NCI-H2171 (cell line): Measurements from ENCODE around the gene IL19.

ENCODE experiments used
- DNase-seq: peaks from one replicate; lab custom pipeline; 2025; lab: John Stamatoyannopoulos, UW

The IL19 gene

DNA sequence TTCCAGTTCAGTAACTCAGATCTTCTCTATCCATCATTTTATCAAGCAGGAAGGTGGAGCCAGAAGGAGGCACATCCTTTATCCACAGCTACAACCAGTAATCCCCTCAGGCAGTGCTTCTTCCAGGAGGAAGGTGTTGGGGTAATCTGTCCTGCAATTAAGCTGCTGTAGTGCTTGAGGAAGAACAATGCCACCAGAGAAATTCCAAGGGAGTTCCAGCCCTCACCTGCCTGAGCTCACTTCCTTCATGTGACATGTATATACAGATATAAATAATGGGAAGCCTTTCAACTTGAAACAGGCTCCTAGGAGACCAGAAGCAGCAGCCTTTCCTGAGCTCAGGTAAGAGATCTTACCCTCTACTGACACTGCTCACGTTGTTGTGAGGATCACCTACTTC lies 92.7 kb downstream of the IL19 start:
- DNase-seq: no peak

DNA sequence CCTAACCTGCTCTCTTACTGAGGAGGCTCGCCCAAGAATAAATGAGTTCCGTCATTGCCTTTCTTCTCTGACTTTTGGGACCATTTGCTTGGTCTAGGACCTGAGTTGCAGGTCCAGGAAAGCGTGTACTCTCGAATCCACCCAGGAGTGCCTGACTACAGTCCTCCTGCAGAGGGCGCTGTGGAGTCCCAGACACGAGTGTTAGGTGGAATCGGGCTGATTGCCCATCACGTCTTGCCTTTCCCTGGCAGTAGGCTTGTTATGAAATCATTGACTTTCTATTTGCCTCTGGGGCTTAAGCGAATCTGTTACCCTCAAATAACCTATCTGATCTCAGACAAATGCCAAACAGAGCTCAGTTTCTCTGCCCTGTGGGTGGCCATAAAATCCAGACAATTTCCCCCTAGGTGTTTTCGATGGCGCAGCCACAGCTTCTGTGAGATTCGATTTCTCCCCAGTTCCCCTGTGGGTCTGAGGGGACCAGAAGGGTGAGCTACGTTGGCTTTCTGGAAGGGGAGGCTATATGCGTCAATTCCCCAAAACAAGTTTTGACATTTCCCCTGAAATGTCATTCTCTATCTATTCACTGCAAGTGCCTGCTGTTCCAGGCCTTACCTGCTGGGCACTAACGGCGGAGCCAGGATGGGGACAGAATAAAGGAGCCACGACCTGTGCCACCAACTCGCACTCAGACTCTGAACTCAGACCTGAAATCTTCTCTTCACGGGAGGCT lies 94.5 kb downstream of the IL19 start, which contains the start of gene IL20:
Gene IL20 (plus strand): TSS at position 685 of the 733 bp plus-strand sequence. CDS start 230 bp downstream, outside the sequence.
- DNase-seq: peak; percentile 7

DNA sequence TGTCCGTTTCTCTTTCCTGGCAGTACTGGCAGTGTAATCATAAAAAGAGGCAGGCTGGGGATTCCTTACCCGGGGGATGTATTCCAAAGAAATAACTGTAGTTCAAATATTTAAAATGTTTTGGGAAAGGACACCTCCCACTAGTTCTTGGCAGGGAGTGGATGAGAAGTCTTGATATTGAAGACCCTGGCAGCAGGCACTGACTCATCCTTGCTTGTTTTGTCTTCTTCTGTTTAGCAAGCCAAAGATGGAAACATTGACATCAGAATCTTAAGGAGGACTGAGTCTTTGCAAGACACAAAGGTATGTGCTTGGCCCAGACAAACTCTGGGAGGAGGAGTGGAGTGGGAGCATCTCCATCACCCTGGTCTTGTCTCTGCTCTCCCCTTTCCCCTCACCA lies 95.5 kb downstream of the IL19 start:
- no peak for DNase-seq

DNA sequence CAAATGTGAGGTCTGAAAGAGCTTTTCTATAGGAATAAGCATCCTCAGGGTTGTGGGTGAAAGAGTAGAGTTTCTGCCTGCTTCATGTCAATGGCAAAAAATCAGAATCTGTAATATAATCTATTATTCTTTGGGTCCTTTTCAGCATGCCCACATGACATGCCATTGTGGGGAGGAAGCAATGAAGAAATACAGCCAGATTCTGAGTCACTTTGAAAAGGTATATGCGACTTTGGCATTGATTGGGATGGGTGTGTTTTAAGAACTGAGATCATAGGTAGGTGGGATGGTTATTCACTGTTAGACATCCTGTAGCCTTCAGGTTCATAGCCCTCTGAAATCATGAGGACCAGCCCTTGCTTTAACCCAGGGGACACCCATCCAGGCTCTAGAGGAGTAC lies 96.7 kb downstream of the IL19 start:
- DNase-seq: no peak

DNA sequence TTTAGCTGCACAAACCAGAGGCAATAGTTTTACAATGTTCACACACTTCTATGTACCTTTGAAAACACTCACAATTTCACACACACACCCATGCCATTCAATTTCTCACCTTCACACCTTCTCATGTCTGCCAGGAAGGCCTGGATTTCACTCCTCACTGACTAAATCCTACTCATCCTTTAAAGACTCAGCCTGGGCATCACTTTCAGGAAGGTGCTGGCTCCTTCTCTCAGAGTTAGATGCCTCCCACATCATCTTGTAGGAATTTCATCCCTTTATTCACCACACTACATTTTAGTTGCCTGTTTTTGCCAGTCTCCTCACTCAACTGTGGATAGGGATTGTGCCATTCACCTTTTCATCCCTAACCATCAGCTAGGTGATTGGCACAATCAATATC lies 97.1 kb downstream of the IL19 start:
- no peak for DNase-seq

DNA sequence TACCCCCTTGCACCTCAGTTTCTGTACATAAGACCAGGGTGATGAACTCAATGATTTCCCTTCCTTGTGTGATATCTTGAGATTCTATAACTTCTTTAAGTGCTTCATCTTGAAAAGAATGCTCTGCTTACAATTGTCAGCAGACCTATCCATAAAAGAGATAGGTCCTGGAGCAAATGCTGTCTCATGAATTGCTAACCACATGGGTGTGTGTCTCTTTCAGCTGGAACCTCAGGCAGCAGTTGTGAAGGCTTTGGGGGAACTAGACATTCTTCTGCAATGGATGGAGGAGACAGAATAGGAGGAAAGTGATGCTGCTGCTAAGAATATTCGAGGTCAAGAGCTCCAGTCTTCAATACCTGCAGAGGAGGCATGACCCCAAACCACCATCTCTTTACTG lies 97.7 kb downstream of the IL19 start:
- DNase-seq: no peak

DNA sequence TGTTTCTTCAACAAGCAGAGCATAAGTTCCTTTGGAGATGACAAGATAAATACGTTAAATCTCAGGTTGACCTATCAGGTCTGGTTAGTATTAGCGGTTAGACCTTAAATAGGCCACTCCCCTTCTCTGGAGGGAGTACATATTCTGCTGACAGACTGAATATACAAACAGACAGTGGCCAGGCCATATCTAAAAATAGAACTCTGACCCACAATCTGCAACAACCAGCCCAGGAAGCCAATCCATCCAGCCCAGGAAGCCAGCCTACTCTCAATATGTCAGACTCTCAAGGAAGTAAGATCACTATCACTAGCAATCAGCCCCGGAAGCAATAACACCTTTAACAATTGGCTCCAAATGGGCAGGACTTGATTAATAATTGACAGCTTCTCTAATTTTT lies 101.6 kb downstream of the IL19 start:
- no peak for DNase-seq

DNA sequence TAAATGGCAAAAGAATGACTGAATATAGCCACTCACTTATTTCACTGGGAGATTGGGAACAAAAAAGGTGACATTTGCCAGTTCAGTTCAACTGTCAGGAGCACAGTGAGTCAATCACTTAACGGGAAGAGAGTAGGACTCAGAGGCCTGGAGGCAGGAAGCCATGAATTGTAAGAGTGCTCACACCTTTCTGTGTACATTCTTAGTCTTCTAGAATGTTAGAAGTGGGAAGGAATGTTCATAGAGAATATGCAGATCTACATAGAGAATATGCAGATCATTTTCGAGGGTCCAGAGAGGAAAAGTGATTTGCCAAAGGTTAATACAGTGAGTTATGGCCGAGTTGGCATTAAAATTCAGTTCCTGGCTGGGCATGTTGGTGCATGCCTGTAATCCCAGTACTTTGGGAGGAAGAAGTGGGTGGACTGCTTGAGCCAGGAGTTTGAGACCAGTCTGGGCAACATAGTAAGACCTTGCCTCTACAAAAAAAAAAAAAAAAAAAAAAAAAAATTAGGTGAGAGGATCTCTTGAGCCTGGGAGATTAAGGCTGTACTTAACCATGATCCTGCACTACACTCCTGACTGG lies 103.1 kb downstream of the IL19 start:
- DNase-seq: no peak

DNA sequence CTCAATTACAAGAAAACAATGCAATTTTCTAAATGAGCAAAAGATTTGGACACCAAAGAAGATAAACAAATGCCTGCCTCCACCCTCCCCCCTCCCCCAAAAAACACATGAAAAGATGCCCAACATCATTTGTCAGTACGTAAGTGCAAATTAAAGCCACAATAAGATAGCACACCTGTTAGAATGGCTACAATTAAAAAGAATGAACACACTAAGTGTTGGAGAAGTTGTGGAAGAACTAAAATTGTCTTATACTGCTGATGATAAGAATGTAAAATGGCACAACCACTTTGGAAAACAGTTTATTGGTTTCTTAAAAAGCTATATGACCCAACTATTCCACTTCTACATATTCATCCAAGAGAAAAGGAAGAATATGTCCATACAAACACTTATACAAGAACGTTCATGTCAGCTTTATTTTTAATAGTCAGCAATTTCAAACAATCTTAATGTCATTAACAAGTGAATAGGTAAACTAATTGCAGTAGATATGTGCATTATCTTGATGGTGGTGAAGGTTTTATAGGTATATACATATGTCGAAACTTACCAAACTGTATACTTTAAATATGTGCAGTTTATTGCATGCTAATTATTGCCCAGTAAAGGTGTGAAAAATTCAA lies 105.3 kb downstream of the IL19 start:
- DNase-seq: no peak

DNA sequence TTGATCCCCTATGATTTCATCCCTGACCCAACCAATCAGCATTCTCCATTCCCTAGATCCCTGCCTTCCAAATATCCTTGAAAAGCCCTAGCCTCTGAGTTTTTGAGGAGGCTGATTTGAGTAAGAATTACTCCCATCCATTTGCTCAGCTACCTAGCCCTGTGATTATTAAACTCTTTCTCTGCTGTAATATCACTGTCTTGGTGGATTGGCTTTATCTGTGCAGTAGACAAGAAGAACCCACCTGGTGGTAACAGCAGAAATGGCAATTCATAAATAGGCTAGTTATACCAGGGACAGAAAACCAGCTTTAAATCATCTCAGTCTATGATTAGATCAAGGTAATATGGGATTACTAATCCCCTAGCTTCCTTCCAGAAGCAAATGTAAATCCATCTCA lies 107.9 kb downstream of the IL19 start:
- no peak for DNase-seq

DNA sequence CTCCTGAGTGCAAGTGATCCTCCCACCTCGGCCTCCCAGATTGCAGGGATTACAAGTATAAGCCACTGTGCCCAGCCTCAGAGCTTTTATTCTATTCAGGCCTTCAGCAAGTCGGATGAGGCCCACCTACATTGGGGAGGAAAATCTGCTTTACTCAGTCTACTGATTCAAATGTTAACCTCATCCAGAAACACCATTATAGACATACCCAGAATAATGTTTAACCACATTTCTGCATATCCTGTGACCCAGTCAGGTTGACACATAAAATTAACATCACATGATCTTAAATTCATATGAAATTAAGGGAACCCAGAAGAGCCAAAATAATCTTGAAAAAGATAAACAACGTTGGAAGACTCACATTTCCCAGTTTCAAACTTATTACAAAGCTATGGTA lies 109.7 kb downstream of the IL19 start:
- no peak for DNase-seq

DNA sequence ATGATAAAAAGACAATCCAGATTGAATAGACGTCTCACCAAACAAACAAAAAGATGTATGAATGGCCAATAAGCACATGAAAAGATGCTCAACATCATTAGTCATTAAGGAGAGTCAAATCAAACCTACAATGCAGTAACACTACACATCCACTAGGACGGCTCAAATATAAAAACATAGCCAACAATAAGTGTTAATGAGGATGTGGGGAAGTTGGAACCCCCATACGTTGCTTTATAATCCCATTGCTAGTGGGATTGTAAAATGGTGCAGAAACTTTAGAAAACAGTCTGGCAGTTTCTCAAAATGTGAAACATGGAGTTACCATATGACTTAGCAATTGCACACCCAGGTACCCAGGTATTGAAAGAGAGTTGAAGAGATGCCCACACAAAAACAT lies 112.0 kb downstream of the IL19 start:
- DNase-seq: no peak

DNA sequence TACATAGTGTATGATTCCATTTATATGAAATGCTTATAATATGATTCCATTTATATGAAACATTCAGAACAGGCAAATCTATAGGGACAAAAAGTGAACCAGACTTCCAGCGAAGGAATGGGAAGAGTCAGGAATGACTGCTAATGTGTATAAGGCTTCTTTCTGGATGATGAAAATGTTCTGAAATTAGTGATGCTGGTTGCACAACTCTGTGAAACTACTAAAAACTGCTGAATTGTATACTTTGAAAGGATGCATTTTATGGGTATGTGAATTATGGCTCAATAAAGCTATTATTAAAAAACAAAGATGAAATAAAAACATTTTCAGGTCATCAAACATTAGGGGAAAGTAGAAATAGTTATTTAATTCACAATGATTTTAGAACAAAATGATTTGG lies 112.6 kb downstream of the IL19 start:
- no peak for DNase-seq

DNA sequence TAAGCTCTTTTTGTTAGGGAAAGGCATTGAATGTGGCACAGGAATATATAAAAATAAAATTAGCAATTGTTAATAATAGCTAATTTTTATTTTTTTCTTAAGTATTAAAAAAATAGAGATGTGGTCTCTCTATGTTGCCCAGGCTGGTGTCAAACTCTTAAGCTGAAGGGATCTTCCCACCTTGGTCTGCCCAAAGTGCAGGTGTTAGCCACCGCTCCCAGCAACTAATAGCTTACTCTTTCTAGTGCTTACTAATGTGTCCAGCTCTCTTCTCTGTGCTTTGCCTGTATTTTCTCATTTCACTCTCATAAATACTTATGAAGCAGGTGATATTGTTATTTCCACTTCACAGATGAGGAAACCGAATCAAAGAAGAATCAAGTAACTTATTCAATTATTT lies 113.3 kb downstream of the IL19 start:
- no peak for DNase-seq

DNA sequence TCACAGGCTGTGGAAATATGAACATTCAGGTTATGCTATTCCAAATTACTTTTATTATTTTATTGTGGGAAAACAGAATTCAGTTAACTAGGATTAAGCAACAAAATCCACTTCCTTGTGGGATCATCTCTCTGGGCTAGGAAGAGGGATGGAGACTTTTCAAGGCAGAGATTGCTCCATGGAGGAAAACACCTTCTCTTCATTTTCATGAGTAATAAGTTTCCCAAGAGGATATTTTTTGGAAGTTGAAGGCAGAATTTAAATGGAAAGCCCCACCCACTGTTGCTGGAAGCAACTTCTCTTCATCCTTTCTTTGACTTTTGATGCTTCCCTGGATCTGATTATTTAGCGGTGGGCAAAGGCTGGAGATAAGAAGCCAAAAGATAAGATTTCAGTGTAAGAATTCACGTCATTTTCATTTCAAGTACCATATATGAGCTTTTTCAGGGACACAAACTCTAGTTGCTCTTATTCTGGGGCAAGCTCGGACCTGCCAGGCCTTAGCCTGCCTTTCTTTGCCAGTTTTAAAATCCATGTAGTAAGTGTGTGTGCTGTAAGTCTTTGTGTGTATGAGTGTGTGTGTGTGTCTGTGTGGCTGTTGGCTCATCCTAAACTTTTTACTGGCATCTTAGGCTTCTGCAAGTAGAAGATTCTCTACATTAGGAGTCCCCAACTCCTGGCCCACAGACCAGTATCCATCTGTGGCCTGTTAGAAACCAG lies 114.9 kb downstream of the IL19 start:
- no peak for DNase-seq

DNA sequence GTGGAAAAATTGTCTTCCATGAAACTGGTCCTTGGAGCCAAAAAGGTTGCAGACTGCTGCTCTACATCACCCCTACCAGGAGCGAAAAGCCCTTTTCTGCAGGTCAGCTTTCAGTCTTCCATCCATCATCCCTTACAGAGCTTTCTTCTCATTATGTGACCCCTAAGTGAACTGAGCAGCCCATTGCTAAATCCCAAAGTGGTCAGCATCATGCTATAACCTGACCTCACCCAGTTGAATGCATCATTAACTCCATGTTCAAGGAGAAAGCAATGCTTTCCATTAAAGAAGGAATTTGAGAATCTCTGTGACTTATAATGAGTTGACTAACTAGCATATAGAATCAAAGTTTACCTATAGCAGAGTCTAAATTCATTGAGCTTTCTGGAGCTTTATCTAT lies 116.3 kb downstream of the IL19 start:
- no peak for DNase-seq

DNA sequence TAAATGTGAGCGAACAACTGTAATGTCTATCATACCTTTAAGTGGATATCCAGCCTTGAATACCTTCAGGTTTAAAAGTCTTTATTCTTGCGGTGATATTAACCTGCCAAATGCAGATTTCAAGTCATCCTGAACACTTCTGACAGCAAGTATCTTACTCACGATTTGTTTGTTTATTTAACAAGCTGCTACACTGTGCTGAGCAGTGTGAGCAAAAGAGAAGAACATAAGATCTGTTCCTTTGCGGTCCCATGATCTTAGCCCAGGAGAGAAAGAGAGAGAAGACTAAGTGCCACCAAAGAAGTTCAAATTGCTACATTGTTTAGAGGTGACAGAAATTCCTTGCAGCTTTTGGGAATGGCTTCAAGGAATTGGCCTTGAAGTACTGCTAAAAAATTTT lies 117.1 kb downstream of the IL19 start:
- no peak for DNase-seq

DNA sequence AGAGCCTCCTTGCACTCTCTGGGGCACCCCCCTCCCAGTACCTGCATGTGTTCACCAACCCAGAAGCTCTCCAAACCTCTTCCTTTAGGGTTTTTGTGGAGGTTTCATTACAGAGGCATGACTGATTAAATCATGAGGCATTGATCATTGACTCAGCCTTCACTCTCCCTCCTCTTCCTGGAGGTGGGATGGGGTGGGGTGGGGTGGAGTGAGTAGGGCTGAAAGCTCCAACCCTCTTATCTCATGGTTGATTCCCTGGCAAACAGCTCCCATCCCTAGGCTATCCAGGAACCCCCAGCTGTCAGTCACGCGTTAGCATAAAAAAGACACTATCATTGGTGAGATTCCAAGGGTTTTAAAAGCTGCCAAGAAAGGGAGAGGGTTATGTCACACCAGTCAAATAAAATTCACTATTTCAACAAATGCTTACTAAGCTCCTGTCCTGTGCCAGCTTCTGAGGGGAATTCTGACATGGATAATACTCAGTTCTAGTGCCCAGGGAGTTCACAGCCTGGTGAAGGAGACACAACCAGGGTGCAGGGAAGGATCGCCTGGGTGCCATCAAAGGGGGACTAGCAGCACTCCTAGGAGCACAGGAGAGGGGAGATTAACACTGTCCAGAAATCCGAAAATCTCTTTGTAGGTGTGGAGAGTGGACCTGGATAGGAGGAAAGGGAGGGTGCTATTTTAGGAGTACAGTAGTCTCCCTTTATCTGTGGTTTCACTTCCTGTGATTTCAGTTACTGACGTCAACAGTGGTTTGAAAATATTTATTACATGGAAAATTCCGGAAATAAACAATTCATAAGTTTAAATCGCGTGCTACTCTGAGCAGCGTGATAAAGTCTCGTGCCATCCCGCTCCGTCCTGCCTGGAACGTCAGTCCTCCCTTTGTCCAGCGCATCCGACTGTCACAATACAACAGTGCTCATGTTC lies 119.8 kb downstream of the IL19 start:
- no peak for DNase-seq

DNA sequence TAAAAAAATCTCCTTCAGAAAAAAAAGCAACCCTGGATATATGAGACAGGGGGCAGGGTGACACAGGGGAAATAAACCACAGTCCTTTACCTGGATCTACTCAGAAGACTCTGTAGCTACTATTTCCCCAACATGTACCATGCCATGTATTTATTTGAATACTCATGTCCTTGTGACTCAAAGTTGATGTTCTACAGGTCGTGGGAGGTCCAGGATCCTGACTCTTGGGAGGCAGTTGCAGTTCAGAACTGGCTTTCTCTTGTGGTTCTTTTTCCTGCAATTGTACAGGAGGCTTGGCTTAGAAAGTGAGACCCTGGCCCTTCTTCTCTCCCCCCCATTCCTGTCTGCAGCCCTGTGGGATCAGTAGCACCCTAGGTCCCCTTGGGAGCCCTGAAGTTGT lies 120.8 kb downstream of the IL19 start:
- DNase-seq: no peak
